ENCODE results near the gene DCLK2.

DNA sequence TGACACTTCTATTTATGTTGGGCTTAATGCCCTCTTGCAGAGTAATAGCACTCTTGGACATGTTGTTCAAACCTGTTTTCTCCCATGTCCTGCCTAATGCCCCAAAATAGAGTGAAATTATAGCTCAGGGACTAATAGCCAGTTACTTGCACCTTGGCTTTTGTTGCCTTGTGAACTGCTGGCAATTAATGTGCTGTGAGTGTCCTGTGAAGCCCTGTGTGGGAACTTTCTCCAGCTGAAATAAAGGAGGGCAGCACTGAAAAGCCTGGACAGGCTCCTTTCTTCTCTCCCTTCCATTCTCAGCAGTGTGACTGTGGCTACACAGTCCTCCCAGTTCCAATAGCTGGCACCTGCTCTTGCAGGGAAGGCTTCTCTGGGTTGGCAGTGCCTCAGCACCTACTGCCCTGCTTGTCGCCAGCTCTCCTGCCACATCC lies 72.4 kb downstream of the DCLK2 start:
- TF ChIP-seq, protein P1, sequence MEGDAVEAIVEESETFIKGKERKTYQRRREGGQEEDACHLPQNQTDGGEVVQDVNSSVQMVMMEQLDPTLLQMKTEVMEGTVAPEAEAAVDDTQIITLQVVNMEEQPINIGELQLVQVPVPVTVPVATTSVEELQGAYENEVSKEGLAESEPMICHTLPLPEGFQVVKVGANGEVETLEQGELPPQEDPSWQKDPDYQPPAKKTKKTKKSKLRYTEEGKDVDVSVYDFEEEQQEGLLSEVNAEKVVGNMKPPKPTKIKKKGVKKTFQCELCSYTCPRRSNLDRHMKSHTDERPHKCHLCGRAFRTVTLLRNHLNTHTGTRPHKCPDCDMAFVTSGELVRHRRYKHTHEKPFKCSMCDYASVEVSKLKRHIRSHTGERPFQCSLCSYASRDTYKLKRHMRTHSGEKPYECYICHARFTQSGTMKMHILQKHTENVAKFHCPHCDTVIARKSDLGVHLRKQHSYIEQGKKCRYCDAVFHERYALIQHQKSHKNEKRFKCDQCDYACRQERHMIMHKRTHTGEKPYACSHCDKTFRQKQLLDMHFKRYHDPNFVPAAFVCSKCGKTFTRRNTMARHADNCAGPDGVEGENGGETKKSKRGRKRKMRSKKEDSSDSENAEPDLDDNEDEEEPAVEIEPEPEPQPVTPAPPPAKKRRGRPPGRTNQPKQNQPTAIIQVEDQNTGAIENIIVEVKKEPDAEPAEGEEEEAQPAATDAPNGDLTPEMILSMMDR (IDR thresholded peaks at IDR 0.05) = no peak
- no peak for TF ChIP-seq POLR2A (IDR thresholded peaks at IDR 0.05)

All from right lobe of liver (tissue), 4 donors.